HG03280 (cell line): ENCODE data around the gene MRPL38.
"Not testable (repeated sequence)": the region's sequence is repeated elsewhere in the genome, so short reads cannot be mapped to it uniquely, and the experiment has no call there.

ENCODE experiments used
- ATAC-seq: cut with Tn5 transposase; IDR thresholded peaks from one replicate; pipeline ENCODE4 v1.9.1; 2021; ENCODE audit warnings: mild to moderate bottlenecking, moderate library complexity; ENCODE audit not compliant: unreplicated experiment

The MRPL38 gene

DNA sequence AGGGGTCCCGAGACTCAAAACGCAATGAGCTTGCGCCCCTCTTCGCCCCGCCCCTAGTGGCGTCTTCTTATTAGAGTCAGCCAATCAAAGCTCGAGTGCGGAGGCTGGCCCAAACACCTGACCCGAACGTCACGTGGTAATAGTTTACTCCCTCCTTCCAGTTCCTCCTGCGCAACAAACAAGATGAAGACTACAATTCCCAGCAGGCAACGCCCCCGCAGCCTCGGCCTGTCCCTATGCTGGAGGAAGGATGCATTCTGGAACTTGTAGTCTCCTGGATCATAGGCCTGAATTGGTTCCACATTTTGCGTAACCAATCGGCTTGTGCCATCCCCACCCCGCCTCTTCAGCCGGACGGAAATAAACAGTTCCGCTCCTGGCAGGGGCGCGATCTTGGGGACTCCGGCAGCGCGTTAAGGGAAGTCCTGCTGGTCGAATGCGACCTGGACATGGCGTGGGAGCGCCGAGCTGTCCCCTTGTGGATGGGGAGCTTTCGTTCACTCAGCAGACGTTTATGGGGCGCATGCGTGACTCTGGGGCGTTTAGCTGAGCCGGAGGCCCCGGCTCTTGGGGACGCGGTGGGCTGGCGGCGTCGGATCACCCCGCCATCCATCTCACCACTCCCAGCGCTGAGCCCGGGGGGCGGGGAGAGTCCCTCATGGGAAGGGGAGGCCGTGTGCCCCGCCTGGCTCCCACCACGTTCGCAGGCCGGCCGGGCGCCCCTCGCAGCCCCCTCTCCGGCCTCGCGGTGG is 49.2 kb downstream of the MRPL38 start, which contains the start of gene WBP2:
Gene WBP2 (minus strand): TSS at position 26 of the 752 bp plus-strand sequence. CDS start 38 bp downstream, outside the sequence.
- ATAC-seq, result peak; percentile 85

DNA sequence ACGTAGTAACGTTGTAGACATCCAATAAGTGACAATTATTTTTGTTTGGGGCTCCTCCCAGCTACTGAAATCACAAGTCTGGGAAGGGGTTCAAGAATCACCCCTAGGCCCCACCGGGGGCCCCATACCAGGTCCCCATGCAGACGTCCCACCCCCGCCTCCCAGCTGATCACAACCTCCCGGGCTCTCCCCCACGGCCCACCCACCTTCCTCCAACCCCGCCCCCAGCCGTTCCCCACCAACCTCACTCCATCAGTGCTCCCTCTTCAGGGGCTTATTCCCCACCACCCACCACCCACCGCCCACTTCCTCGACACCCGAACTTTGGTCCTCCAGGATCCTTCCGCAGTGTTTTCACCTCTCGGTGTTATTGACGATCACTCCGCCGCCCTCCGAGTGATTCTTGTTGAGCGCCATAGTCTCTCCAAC is 49.8 kb downstream of the MRPL38 start:
- ATAC-seq, result no peak

DNA sequence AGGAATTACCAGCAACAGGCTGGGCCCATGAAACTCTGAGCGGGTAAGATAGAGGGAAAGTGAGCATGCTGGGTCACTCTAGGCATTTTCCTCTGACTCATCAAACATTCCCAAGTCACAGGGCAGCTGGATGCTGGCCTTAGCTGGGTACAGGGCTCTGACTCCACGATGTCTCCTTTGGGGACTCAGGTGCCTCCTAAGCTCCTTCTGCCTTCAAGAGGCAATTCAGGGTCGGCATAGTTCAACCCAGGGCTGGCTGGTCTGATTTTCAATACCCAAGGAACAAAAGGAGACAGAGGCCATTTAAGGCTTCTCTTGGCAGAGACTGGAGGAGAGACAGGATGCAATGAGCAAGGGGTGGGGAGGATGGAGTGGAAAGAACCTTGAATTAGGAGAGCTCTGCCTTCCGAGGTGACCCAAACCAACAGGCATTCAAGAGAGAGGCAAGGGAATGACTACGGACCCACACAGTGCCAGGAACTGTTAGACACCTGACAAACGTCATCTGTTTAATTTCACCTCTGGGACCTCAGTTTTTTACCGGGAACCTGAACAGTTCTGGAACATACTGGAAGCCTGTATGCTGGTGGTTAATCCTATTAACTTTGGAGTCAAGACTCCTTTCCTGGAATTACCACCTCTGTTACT is 50.5 kb downstream of the MRPL38 start:
- no peak for ATAC-seq

DNA sequence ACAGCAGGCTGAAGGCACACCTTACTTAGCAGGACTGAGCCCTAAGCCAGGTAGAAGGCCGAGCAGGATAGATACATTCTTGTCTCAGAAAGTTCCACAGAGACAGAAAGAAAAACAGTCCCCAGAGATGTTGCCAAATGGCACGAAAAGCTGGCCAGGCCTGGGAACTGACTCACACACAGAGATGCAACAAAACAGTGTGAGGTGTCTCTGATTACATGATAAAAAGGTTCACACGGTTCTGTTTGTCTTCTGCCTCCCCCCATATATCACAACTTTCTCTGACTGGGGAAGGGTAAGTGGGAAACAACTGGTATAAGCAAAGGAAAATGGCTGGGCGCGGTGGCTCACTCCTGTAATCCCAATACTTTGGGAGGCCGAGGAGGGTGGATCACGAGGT is 51.3 kb downstream of the MRPL38 start:
- no peak for ATAC-seq

DNA sequence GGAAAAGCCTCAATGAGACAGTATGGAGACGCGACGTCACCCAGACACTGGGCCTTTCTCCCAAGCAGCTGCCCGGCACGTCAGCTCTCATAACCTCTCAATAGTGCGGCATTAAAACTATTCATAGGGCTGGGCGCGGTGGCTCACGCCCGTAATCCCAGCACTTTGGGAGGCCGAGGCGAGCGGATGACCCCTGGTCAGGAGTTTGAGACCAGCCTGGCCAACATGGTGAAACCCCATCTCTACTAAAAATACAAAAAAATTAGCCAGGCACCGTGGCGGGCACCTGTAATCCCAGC is 53.0 kb downstream of the MRPL38 start:
- not testable (repeated sequence) for ATAC-seq

DNA sequence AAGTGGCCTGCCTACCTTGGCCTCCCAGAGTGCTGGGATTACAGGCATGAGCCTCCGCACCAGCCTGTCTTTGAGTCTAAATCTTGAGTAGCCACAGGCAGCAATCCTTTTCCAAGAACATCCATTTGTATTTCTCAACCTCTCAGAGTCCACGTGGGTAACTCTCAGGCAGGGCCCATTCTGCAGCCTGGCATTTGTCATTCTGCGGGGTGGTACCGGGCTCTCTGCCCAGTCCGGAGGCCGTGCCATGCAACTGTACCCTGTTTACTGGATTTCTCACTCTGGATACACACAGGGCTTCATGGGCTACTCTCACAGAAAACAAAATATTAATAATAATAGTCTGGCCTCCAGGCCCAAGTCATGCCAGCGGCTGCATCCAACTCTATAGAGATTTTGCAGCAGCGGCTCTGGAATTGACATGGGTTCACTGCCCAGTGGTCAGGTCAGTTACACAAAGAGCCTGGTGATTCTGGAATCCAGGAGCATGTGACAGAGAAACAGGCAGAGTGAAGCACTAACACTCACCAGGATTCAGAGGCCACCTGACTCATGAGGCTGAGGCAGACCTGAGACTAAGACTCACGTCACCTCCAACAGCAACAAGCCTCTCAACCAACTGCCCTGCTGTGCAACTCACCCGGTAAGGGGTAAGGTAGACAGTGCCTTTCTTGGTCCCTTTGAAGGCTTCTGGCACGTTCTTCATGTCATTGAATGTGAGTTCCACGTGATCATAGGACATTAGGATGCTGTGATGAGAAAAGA is 53.6 kb downstream of the MRPL38 start:
- ATAC-seq, result no peak

DNA sequence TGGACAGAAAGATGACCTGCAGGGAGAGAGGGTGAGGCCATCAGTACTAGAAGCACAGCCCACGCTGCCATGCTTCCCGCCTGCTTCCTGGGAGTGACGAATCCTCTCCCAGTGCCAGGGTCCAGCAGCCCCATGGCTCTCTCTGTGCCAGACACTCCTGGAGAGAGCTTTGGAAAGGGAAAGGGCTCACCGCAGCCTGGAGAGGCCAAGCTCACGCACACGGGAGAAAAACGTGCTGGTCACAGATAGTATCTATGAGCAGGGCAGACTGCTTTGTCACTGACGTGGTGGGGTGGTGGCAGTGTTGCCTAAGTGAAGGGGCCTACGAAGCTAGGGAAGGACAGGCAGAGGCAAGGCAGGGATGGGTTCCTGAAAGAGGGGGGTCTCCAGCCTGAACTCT is 55.0 kb downstream of the MRPL38 start:
- no peak for ATAC-seq

DNA sequence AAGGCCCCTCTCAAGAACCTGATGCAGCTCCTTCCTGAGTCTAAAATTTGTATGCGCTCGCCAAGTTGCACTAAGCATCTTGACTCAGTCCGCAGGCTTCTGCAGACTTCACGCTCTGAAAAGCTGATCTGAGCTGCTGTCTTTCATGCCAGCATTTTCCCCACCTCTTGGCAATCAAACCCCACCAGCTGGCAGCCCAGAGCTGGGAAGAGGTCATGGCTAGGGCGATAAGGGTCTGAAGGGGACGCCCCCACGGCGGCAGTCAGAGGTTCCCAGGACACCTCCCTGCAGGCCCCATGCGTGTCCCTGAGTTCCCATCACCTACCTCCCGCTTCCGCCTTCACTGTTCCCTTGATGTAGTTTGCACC is 55.4 kb downstream of the MRPL38 start:
- ATAC-seq, result no peak
